A673 (cell line): ENCODE data around the gene CTTNBP2NL. TPM values are rescaled to one million over a fixed set of nuclear protein-coding genes. Genes with fewer than 3 reads are reported as not detected.
A peak's percentile ranks its signal among the peaks of the same experiment; 100 is the strongest.
"Not testable (repeated sequence)": the region's sequence is repeated elsewhere in the genome, so short reads cannot be mapped to it uniquely, and the experiment has no call there.

Experiments used
- BruUV-seq: library from RNA; stranded (reverse); fragments of 400-500 nt; replicated peaks from 2 replicates; lab custom pipeline; 2021; lab: Mats Ljungman, UMichigan
- CTCF ChIA-PET: fragments of 300-600 bp; sonication (Branson Sonifier 250); formaldehyde crosslinking; loops from one replicate; lab custom pipeline; 2022; ENCODE audit warnings: antibody characterized with exemption; lab: Charles Lee
- POLR2A ChIA-PET: fragments of 300-600 bp; sonication (Branson Sonifier 250); formaldehyde crosslinking; loops from one replicate; lab custom pipeline; 2022; ENCODE audit warnings: antibody characterized with exemption; ENCODE audit not compliant: low non-redundant PET; lab: Charles Lee
- DNase-seq: peaks from one replicate; pipeline ENCODE4 v3.0.0-alpha.2; 2015; ENCODE audit warnings: low spot score
- H3K27ac ChIP-seq: fragments of 200-600 bp; sonication (generic); 2 replicates; pipeline ENCODE4 v1.5.1; 2016; ENCODE audit warnings: mixed run types, low read depth, mild to moderate bottlenecking, mixed read lengths, antibody characterized with exemption, low read length; ENCODE audit not compliant: poor library complexity, severe bottlenecking
- H3K27me3 ChIP-seq: fragments of 200-600 bp; sonication (generic); replicated peaks from 2 replicates; pipeline ENCODE4 v1.6.1; 2017; ENCODE audit warnings: mixed run types, low read depth, mild to moderate bottlenecking, mixed read lengths, antibody characterized with exemption, low read length; ENCODE audit not compliant: insufficient read depth, poor library complexity
- H3K36me3 ChIP-seq: fragments of 200-600 bp; sonication (generic); 2 replicates; pipeline ENCODE4 v1.6.1; 2016; ENCODE audit warnings: mixed run types, mild to moderate bottlenecking, mixed read lengths, antibody characterized with exemption, low read length; ENCODE audit not compliant: insufficient read depth, poor library complexity, severe bottlenecking
- H3K4me1 ChIP-seq: fragments of 200-600 bp; sonication (generic); 2 replicates; pipeline ENCODE4 v1.6.1; 2017; ENCODE audit warnings: mixed run types, mild to moderate bottlenecking, mixed read lengths, antibody characterized with exemption, low read length; ENCODE audit not compliant: insufficient read depth, poor library complexity, severe bottlenecking
- H3K4me3 ChIP-seq: fragments of 200-600 bp; sonication (generic); 2 replicates; pipeline ENCODE4 v1.5.1; 2016; ENCODE audit warnings: low read depth, mixed run types, mild to moderate bottlenecking, mixed read lengths, low read length; ENCODE audit not compliant: poor library complexity, severe bottlenecking
- H3K9me3 ChIP-seq: fragments of 200-600 bp; sonication (generic); 2 replicates; pipeline ENCODE4 v1.6.1; 2016; ENCODE audit warnings: mixed run types, low read depth, mild to moderate bottlenecking, mixed read lengths, antibody characterized with exemption, low read length; ENCODE audit not compliant: poor library complexity, severe bottlenecking
- CTCF ChIP-seq: fragments of 300-800, 200-600 bp; sonication (generic); conservative IDR thresholded peaks from 2 replicates; pipeline ENCODE4 v1.5.1; 2017; ENCODE audit warnings: low read depth, mild to moderate bottlenecking, antibody characterized with exemption, low read length, moderate library complexity, mixed read lengths
- EZH2 ChIP-seq: fragments of 200-600 bp; sonication (generic); IDR thresholded peaks from 2 replicates; pipeline ENCODE4 v1.6.1; 2017; ENCODE audit warnings: borderline replicate concordance, low read depth, mild to moderate bottlenecking, mixed read lengths, antibody characterized with exemption, low read length; ENCODE audit not compliant: poor library complexity, severe bottlenecking
- intact Hi-C: fragments of 100-400 bp; cut with micrococcal nuclease; formaldehyde crosslinking; loops from one replicate; pipeline ENCODE4 v1.10.0; 2022; ENCODE audit not compliant: unreplicated experiment
- total RNA-seq: library from RNA; stranded (reverse); gene quantifications from 2 replicates; pipeline ENCODE4 v1.2.3, GENCODE V29; 2021

Gene CTTNBP2NL
- total RNA-seq, 1 experiment from 2014 or later: 32.7 TPM

GRCh38 chr1:112466078-112466660 is 70.2 kb downstream of the CTTNBP2NL start:
- DNase-seq: peak; percentile 92
- Histone ChIP-seq H3K27ac (no peak overlapping the region), H3K4me1 (peaks cover 6% of the 10 kb centered on the region), H3K27me3 (no peaks in the 10 kb centered on the region), H3K36me3 (no peaks in the 10 kb centered on the region), H3K9me3 (no peaks in the 10 kb centered on the region), H3K4me3 (peak overlapping the region; percentile 37)
- intact Hi-C loops: loop anchor here (1.0 to 10.0 kb wide), 2 partner anchors 76 to 149 kb away; partner anchors contain the start of genes CAPZA1 and ST7L
- ChIA-PET CTCF (interaction anchor here (0.5 to 2.1 kb wide), 3 partner anchors 72 to 129 kb away, joined by 3 to 15 read pairs (median 4); no protein-coding TSS in a partner anchor), POLR2A (no interaction called here)
- BruUV-seq: no TSS peak
- TF ChIP-seq EZH2 (no peak), CTCF (peak; percentile 93)

- DNase-seq, H3K9me3 ChIP-seq, intact Hi-C loops, POLR2A ChIA-PET, H3K36me3 ChIP-seq, H3K27me3 ChIP-seq, H3K4me1 ChIP-seq, H3K4me3 ChIP-seq, H3K27ac ChIP-seq, CTCF ChIA-PET, BruUV-seq: not testable (repeated sequence)
Observed at GRCh38 chr1:112470324-112470723, 74.3 kb downstream of the CTTNBP2NL start.

- Histone ChIP-seq H3K27ac (no peak overlapping the region), H3K27me3 (no peaks in the 10 kb centered on the region), H3K4me1 (peaks cover 6% of the 10 kb centered on the region), H3K36me3 (no peaks in the 10 kb centered on the region), H3K4me3 (no peak overlapping the region), H3K9me3 (no peaks in the 10 kb centered on the region)
- intact Hi-C loops: no loop called here
- no peak for TF ChIP-seq EZH2
- TF ChIP-seq CTCF: no peak
- no TSS peak for BruUV-seq
- ChIA-PET POLR2A (no interaction called here), CTCF (no interaction called here)
- no peak for DNase-seq
Observed at GRCh38 chr1:112470966-112471365, 75.0 kb downstream of the CTTNBP2NL start.

- no peaks in the 10 kb centered on the region for H3K4me1 ChIP-seq
- no peak for TF ChIP-seq CTCF
- no peak for TF ChIP-seq EZH2
- intact Hi-C loops: no loop called here
- DNase-seq: no peak
- H3K36me3 ChIP-seq: no peaks in the 10 kb centered on the region
- no TSS peak for BruUV-seq
- no peak overlapping the region for H3K27ac ChIP-seq
- ChIA-PET POLR2A (no interaction called here), CTCF (interaction anchor here (0.6 kb wide), 2 partner anchors 19 to 81 kb away, joined by 4 read pairs; no protein-coding TSS in a partner anchor)
- H3K4me3 ChIP-seq: no peak overlapping the region
- no peaks in the 10 kb centered on the region for H3K9me3 ChIP-seq
- H3K27me3 ChIP-seq: no peaks in the 10 kb centered on the region
Observed at GRCh38 chr1:112472142-112472541, 76.1 kb downstream of the CTTNBP2NL start.
